ENCODE results near the gene DCK.
A peak's percentile ranks its signal among the peaks of the same experiment; 100 is the strongest.

Gene DCK

DNA sequence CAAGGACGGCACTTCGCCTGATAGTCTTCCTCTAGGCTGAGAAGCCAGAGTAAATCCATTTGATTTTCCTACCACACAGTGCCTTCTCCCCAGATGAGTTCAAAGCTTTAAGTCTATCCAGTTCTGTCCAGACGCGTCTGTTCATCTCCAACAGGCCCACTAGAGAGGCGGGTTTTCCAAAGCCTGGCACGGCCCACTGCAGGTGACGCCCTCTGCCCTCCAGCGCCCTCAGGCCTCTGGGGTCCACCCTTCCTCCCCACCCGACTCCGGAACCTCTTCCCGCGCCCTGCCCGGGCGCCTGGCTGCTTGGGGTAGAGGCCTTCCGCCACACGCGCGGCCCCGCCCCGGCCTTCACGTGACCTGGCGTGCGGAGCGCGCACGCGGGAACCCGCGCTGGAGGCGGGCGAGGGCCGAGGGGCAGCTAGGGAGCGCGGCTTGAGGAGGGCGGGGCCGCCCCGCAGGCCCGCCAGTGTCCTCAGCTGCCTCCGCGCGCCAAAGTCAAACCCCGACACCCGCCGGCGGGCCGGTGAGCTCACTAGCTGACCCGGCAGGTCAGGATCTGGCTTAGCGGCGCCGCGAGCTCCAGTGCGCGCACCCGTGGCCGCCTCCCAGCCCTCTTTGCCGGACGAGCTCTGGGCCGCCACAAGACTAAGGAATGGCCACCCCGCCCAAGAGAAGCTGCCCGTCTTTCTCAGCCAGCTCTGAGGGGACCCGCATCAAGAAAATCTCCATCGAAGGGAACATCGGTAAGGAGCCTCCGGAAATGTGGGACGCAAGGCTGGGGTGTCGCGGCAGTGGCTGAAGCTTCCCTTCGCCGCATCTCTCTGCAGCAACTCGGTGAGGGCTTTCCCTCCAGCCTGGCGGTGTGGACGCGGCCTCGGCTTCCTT lies at the start of gene DCK:
Gene DCK, plus strand, starts transcription at position 469 of the 888 bp plus-strand sequence. Its CDS starts 187 bp downstream, at position 656.
- peak; percentile 68 to 80 for DNase-seq (ENCODE audit: low read depth in 1 of 2, low spot score in 1 of 2)

DNA sequence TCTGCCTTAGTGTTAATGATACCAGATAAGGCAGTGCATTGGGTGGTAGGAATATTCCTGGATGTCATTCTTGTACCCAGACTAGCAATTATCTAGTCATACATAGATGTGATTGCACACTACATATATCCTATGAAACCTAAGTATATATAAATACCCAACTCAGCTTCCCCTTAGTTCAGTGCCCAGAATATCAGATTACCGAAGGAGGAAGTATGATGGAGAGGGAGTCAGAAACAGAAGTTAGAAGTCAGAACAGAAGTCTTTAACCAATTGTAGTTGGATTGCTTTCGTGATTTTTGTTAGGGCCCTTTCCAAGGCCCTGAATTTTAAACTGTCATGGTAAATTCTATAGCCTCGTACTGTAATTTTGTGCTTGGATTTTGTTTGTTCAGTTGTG lies 48.4 kb upstream of the DCK start:
- no peak for DNase-seq (ENCODE audit: low read depth in 1 of 2, low spot score in 1 of 2)

GRCh38 chr4:70945452-70946055 lies 47.9 kb upstream of the DCK start:
- no peak for DNase-seq (ENCODE audit: low read depth in 1 of 2, low spot score in 1 of 2)

- no peak for DNase-seq (ENCODE audit: low read depth in 1 of 2, low spot score in 1 of 2)
Measured at GRCh38 chr4:70946939-70947338, 46.5 kb upstream of the DCK start.

- no peak for DNase-seq (ENCODE audit: low read depth in 1 of 2, low spot score in 1 of 2)
Measured at GRCh38 chr4:70948665-70949260, 44.7 kb upstream of the DCK start.

DNA sequence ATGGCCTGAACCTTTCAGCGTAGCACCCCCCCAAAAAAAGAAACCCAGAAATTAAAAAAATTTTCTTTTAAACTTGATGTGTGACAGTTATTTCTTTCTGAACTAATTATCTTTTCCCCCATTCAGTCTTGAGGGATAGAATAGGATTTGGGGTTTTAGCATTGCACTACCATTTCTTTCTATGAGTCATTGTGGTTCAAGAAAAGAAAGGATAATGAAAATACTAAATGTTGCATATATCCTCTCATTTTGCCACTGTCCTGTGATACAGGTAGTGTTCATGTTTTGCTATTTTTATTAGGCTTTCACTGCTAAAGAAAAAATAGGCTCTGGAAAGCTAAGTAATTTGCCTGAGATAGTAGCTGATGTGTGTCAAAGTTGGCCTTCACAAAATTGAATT lies 39.4 kb upstream of the DCK start:
- no peak for DNase-seq (ENCODE audit: low read depth in 1 of 2, low spot score in 1 of 2)

GRCh38 chr4:70956549-70957210 lies 36.8 kb upstream of the DCK start:
- no peak for DNase-seq (ENCODE audit: low read depth in 1 of 2, low spot score in 1 of 2)

GRCh38 chr4:70958681-70959080 lies 34.8 kb upstream of the DCK start:
- no peak for DNase-seq (ENCODE audit: low read depth in 1 of 2, low spot score in 1 of 2)

DNA sequence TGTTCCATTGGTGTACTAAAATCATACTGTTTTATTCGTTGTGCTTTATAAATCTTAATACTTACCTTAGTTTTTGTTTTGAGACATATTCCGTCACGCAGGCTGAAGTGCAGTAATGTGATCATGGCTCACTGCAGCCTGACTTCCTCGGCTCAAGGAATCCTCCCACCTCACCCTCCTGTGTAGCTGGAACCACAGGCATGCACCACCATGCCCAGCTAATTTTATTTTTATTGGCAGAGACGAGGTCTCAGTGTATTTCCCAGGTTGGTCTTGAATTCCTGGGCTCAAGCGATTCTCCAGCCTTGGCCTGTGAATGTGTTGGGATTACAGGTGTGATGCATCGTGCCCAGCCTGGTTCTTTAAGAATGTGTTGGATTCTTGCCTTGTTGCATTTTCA lies 24.4 kb upstream of the DCK start:
- DNase-seq (ENCODE audit: low read depth in 1 of 2, low spot score in 1 of 2) = no peak

DNA sequence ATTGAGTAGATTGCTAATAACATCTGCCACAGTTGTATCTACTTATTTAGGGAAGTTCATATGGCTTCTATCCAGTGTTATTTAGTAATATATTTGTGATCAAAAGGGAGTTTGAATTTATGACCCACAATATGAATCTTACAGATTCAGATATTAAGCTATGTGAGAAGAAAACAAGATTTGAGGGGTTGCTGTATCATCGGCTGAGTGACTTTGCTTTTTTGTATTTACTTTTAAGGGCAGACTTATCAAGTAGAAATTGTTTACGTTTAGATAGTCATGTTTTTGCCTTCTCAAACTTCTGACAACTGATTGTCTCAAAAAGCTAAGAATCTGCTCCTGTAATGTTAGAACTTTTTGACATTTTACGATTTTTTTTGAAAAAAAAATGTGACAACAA lies 17.2 kb upstream of the DCK start:
- DNase-seq (ENCODE audit: low read depth in 1 of 2, low spot score in 1 of 2) = no peak

GRCh38 chr4:70979445-70980008 lies 13.9 kb upstream of the DCK start:
- no peak for DNase-seq (ENCODE audit: low read depth in 1 of 2, low spot score in 1 of 2)

GRCh38 chr4:70980196-70980595 lies 13.3 kb upstream of the DCK start:
- no peak for DNase-seq (ENCODE audit: low read depth in 1 of 2, low spot score in 1 of 2)

DNA sequence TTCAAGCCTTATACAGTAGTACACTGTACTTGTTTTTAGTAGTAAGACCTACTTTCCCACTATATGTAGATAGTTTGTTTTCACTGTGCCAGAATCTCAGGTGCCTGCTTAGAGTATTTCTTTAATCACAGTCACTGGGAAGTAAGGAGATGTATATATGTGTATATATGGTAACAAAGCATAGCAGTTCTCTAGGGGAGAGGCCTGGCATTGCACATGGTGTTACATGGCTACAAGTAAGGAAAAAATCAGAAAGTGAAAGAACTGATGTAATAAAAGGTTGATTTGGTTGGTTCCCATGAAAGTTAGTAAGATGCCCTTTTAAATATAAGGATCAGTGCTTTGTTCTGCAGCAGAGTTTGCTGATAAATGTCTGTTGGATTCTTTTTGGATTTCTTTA lies 9.3 kb upstream of the DCK start:
- DNase-seq (ENCODE audit: low read depth in 1 of 2, low spot score in 1 of 2) = no peak

GRCh38 chr4:70984589-70984988 lies 8.9 kb upstream of the DCK start:
- DNase-seq (ENCODE audit: low read depth in 1 of 2, low spot score in 1 of 2) = no peak

- DNase-seq (ENCODE audit: low read depth in 1 of 2, low spot score in 1 of 2) = no peak
Measured at GRCh38 chr4:70991596-70991995, 1.9 kb upstream of the DCK start.

GRCh38 chr4:70992391-70992881 lies 1.0 kb upstream of the DCK start:
- no peak for DNase-seq (ENCODE audit: low read depth in 1 of 2, low spot score in 1 of 2)

DNA sequence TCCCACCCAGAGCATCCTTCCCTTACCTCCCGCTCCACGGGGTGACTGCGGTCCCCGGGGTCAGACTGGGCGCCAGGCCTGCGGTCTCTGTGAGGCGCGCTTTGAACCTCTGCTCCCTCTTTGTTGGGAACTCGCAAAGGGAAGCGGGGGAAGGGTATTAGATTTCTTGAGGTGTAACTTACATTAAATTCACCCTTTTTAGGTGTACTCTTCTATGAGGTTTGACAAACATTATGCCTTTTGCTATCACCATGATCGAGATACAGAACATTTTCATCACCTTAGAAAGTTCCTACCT lies 569 bp downstream of the DCK start:
- DNase-seq (ENCODE audit: low read depth in 1 of 2, low spot score in 1 of 2) = no peak

- DNase-seq (ENCODE audit: low read depth in 1 of 2, low spot score in 1 of 2) = no peak
Measured at GRCh38 chr4:70994387-70995099, 1.1 kb downstream of the DCK start.

DNA sequence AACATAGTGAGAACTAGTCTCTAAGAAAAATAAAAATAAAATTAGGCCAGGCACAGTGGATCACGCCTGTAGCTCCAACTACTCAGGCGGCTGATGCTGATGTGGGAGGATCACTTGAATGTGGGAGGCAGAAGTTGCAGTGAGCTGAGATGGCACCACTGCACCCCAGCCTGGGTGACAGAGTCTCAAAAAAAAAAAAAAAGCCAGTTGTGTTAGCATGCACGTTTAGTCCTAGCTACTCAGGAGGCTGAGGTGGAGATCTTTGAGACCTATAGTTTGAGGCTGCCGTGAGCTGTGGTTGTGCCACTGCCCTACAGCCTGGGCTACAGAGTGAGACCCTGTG lies 2.5 kb downstream of the DCK start:
- DNase-seq (ENCODE audit: low read depth in 1 of 2, low spot score in 1 of 2) = no peak

DNA sequence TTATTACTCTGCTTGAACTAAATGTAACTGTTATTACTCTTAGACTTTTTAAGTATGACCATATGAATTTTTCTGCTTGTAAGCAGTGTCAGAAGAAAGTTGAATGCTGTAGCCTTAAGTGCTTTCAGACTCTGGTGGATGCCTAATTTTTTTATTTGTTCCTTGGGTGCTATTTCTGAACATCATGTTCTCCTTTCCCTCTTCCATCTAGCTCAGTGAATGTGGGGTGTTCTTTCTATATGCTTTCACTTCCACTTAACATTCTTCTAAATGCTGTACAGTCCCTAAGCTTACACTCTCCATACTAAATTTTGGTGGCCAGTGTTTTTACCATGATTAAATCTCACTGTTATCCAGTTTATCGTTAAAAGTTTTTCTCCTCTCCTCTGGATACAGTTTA lies 3.6 kb downstream of the DCK start:
- no peak for DNase-seq (ENCODE audit: low read depth in 1 of 2, low spot score in 1 of 2)

- no peak for DNase-seq (ENCODE audit: low read depth in 1 of 2, low spot score in 1 of 2)
Measured at GRCh38 chr4:70997546-70997945, 4.1 kb downstream of the DCK start.

All from activated CD4-positive, alpha-beta T cell treated with anti-CD3 and anti-CD28 coated beads, Interleukin-2, amount 50 U/mL, for 24 hours (primary cell).